ENCODE data around the gene PRDM5.
"Not testable (repeated sequence)": the region's sequence is repeated elsewhere in the genome, so short reads cannot be mapped to it uniquely, and the experiment has no call there.

The PRDM5 gene

DNA sequence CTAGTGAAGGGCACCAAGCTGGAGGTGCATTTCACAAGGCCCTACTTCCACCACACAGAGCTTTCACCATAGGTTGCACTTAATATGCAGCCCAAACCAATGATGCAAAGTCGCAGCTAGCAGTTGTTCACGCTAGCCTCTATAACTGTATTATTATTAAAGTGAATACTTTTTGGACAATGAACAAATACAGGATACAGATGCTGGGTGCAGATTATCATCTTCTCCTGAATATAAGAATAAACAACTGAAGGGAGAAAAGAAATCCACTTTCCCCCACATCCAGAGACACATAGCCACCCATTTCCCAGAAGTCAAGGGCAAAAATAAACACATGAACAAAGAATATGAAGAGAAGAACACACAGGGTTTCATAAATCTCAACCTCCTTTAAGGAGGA is 107.2 kb downstream of the PRDM5 start:
- DNase-seq = no peak

DNA sequence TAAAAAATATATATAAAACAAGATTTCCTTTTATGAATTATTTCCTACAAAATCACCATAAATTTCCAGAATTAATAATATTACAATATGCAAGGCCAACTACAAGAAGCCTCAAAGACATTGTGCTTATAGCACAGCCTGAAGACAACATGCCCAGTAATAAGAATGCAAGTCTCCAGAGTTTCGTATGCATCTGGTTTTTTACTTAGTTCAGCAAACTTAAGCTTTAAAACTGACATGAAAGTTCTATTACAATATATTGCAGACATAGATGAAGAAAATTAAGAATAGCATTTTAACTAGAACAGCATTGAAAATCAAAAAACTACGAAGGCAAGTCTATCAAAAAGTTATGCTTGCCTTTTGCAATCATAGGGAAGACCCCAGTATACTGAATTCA is 107.6 kb downstream of the PRDM5 start:
- no peak for DNase-seq

DNA sequence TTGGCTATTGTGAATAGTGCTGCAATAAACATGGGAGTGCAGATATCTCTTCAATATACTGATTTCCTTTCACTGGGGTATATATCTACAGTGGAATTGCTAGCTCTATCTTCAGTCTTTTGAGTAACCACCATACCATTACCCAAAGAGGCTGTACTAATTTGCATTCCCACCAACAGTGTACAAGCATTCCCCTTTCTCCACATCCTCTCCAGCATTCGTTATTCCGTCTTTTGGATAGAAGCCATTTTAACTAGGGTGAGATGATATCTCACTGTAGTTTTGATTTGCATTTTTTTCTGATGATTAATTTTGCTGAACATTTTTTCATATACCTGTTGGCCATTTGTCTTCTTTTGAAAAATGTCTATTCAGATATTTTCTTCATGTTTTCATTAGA is 110.3 kb downstream of the PRDM5 start:
- no peak for DNase-seq

DNA sequence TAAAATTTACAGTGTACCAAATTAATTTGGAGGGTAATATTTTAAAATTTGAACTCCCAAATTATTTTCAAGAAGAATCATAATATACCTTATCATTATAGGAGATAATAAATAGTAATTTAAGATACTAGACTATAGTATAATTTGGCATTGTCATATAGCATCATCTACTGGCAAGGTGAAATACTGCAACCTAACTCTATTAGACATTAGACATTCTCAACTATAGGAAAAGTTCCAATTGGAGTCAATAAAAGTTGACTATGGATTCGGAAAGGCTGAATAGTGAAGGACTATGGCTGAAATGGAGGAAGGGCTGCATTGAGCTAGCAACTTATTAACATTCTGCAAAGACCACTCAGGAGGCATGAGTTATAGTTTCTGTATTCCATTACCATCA is 113.0 kb downstream of the PRDM5 start:
- no peak for DNase-seq

DNA sequence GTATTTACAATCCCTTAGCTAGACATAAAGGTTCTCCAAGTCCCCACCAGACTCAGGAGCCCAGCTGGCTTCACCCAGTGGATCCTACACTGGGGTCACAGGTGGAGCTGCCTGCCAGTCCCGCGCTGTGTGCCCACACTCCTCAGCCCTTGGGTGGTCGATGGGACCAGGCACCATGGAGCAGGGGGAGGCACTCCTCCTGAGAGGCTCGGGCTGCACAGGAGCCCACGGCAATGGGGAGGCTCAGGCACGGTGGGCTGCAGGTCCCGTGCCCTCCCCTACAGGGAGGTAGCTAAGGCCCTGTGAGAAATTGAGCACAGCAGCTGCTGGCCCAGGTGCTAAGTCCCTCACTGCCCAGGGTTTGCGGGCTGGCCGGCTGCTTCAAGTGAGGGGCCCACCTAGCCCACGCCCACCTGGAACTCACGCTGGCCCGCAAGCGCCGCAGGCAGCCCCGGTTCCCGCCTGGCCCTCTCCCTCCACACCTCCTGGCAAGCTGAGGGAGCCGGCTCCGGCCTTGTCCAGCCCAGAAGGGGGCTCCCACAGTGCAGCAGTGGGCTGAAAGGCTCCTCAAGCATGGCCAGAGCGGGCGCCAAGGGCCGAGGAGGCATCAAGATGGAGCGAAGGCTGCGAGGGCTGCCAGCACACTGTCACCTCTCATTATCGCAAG is 113.9 kb downstream of the PRDM5 start:
- DNase-seq = no peak

DNA sequence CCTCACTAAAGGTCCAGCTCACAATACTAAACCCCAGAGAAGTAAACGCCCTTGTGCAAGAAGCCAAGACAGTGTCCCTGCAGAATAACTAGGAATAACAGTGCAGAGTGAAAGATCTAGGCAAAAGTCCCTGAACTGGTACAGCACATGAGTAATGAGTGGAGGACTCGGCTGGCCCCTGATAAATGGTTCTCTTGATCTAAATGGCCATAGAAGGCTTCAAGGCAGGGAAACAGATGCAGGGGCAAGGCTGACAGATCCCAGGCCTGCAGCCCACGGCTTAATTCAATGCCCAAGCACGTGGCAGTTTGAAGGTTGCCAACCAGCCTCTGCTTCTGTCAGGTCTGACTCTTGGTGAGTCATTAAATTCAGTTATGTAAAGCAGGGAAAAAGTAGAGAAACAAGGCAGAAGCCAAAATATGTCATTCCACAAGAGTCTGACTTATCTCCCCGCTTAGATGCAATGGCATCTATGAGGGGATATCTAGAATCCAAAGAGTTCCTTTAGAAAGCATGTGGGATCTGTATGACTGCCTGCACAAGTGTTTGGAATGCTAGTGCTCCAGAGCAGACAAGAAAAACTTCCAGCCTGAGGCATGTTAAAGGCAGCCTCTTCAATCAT is 121.3 kb downstream of the PRDM5 start:
- DNase-seq = no peak

DNA sequence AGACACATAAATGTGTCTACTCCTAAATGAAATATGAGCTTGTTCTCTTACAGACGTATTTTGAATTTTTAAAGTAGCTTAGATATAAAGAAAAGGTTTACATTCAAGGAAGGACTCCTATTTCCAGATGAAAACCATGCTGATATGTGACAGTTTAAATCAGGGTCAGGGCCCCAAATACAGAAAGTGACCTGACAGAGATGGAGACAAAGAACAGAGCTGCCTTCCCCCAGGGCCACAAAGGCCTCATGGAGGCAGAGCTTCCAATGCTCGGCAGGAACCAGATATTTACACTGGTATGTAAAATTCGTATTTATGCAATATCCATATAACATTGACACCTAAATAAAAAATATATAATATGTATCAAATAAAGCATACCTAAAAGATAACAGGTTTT is 124.0 kb downstream of the PRDM5 start:
- DNase-seq = no peak

DNA sequence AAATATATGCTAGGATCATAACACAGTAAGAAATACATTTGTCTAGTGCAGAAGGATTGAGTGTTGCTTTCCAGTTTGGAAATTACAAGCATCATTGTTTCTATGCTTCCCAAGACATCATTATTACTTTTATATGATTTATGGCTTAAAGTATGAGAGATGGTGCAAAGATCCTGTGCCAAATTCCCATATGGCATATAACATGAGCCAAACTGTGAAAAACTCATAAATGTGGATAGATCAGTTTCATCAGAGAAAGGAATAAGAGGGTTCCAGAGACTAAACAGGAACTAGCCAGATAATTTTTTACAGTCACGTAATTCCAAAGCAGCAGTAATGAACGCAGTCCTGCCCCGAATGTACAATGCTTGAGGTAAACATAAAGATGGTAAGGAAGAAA is 126.3 kb downstream of the PRDM5 start:
- no peak for DNase-seq

DNA sequence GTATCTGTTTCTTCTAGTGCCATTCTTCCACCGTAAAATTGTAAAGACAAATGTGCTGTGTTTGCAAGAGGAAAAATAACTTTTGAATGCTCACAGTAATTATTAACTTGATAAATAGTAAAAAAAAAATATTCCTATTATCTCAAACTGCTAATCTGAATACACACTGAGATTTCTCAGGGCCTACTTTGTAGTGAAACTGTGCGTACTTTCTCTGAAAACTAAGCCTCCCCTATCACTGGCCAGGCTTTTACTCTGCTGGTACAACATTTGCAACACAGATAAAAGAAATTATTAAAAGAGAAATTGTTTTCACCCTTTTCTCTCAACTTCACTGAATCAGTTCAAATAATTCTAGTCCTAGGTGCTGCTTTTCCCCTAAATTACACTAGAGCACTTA is 137.3 kb downstream of the PRDM5 start:
- DNase-seq = no peak

DNA sequence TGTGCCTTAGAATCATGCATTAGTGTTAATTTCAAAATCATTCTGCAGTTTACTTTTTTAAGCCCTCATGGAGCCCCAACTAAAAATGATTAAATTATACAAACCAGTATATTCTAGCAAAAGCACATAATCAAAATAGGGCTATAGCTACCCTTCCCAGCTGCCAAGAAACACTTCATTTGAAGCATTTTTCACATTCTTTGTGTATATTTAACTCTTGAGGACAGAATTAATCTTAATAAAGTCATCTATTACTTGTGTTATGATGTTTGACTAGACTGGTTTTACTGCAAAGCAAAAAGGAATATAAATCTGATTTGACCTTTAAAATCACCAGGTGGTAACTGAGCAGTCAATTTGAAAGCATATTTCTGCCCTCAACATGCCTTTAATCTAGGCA is 145.1 kb downstream of the PRDM5 start:
- no peak for DNase-seq

DNA sequence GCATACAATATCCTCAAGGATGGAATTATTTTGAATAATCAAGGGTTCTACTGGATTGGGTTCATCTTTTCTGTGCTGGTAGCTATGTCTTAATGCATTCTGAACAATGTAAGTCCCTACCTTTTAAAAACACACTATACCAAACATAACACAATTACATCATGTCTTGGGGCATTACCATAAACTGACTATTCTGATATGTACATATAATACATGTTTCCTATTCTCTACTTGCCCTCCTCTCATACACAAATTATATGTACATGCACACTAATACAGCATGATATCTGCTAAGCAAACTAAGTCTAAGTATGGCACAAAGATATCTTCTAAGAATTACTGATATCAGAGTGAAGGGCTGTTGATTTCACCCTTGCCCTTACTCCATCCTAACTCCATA is 147.1 kb downstream of the PRDM5 start:
- DNase-seq = no peak

DNA sequence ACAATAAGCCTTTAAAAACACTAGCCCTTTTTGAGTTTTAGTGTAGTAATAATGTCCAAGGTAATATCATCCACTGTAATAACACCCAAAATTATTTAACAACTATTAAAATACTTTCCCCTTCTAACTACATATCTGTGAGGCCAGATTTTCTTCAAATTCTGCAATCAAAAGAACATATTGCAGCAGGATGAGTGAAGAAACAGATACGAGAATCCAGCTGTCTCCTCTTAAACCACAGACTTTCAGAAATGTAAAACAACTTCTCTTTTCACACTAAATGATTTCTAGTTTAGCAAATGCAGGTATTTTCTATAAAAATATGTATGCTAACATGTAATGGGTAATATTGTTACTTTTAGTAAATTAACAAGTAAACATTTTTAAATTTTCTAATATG is 148.9 kb downstream of the PRDM5 start:
- DNase-seq = no peak

DNA sequence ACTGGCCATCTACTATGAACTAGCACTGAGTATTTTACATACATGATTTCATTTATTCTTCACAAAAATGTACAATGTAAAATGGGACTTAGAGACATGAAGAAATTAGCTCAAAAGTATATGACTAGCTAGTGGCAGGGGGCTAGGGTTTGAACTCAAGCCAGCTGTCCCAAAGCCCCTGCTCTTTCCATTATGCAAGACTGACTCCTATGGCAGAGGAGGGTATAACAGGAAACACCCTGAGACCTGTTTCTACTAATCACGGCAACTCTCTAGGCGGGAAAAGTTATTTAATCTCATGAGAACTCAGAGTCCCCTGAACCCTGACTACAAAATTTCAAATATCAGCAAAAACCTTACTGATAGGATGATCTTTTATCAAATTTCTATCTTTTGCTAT is 150.6 kb downstream of the PRDM5 start:
- no peak for DNase-seq

DNA sequence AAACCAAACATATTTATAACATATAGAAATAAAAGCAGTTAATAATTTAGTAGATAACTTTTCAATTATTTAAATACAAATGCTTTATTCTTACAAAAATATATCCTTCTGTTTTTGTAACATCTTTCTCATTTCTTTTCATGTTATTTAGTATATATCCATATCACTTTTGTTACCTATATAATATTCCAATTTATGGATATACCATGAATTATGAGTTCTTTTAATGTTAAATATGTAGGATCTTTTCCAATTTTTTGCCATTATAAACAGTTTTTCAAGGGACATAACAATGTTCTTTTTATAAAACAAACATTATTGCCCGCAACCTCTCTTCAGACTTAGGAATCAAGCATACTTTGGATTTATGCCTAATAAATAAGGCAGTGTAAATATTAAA is 151.6 kb downstream of the PRDM5 start:
- DNase-seq = no peak

DNA sequence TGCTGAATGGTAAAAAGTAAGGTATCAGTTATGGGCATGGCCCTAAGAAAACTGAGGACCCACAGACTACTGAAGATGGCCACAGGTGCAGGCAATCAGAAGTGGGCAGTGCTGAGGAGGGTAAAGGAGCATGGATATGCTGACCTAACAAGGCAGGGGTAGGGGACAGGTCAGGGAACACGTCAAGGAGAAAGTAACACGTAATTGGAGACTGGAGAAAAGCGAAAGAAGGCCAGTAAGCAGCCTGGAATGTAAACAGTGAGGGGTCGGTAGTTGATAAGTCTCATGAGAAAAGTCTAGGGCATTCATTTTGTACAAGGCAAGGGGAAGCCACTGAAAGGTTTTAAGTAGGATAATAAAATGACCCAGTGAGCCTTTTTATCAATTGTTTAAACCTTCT is 153.3 kb downstream of the PRDM5 start:
- DNase-seq = no peak

DNA sequence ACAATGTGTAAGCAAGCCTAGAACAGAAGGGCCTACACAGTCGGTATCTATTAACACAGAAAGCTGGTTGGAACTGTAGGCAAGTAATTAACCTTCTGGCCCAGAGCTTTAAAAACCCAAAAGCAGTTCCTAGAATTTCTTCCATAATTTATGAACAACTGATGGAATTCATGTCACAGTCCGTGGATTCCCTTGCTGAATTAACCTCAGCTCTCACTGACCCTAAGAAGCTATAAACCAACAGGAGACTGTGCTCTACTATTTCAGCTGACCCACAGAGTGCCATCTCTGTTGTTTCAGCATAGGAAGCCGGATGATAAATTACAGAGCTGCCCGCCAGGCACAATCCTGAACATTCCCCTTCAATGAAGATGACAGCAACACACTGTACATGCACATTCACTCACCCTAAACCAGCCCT is 157.3 kb downstream of the PRDM5 start:
- no peak for DNase-seq

DNA sequence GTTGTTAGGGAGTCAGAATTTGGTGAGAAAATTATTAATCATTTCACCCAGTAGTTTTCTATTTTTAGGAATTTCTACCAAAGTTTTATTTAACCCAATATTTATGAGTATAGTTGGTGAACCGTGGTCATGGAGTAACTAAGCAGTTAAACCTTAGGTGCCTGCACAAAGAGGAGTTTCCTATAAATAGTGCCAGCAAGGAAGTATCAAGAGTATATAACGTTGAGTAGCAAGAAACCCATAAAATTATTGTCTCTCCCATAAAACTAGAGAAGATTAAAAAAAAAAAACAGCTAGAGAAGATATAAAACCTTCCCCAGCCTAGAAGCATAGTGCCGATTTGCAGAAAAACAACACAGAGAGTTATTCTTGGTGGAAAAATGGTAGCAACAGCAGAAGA is 158.9 kb downstream of the PRDM5 start:
- no peak for DNase-seq

DNA sequence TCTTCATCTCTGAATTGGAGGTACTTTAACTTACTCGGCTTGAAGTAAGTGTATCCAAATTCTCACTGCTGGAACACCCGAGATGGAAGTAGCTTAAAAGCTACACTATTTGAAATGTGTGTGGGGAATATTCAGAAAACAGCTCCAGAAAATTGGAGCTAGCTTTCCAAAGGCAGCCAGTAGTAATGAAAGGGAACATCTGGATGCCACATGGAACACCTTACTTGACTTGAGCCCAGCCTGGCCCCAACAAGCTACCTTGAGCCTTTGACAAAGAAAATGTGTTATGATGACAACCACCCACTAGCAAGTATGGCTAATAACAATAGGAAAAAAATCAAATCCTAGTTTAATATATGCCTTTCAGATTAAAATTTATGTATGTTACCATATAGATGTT is 161.5 kb downstream of the PRDM5 start:
- DNase-seq = no peak

DNA sequence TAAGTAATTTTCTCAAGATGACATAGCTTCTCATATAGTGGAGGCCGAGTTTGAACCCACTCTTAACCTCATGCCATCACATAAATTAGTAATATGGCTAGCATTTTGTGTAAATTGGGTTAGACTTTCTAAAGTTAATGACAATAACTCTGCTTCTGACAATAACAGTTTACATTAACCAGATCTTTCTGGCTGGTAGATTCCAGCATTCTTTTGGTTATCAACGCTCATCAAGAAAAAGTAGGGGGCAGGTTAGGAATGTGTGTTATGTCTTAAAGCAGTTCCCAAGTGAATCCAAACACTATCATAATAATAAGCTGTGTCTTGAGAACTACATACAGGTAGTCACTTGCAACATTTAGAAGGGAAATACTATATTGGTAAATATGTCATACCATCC is 162.5 kb downstream of the PRDM5 start:
- no peak for DNase-seq

DNA sequence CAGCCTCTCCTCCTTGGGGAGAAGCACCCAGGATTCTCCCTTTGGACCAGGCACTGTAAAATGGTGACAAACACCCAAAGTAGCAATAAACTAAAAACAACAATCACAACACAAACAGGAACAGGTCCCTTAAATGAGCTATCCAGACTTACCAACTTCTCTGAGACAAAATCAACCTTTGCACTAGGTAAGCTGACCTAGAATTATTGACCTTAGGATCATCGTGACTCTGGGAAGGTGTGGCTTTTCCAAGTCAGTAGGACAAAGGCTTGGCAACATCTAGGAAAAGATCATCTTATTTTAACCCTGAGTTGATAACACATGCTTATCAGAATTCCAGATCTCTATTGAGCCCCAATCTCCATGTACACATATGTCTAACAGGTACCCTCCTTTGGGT is 166.7 kb downstream of the PRDM5 start:
- DNase-seq = no peak

DNA sequence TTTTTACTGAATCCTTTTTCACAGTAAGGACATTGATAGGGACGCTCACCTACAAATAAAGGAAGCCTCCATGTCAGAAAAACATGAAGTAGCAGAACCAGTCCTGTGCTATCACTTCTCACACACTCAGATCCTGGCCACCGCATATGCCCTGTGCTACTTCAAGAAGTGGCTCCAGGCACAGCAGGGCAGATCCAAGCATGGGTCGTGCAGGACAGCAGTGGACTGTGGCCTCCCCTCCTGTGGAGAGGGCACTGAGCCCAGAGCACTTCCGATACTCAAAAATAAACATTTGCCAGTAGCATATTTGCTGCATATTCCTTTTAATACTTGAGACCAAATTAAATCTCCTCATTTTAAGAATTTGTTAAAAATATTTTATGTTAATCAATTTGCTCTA is 167.9 kb downstream of the PRDM5 start:
- DNase-seq = no peak

DNA sequence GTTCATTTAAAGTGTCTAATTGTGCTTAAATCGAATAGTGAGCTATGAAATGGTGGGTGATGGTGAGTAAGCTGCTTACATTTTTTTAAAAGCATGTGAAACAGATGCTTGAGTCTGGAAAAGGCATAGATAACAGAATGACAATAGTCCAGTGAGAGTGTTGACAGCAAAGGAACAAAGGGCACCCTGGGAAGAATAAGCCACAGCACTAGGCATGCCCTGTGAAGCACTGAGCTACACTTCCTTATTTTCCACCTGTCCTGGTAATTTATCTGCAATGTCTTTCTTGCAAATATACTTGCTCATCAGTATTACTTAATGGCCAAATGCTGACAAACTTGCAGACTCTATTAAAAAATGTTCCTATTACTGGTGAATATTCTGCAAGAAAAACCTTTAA is 168.7 kb downstream of the PRDM5 start:
- no peak for DNase-seq

DNA sequence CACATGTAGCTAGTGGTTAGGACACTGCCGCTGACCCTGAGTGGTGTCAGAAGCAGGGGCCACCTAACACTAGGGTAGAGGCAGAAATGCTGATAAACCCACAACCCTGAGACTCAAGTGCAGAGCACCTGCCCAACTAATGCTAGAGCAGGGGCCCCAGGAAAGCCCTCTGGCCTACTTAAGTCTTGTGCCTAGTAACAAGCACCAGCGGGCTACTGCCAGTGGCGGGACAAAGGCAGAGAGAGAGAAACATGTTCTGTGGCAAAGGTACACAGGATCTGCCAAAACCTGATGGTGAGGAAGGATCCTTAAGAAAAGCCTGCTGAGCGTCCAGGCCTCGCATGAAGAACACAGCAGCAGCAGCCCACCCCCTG is 172.4 kb downstream of the PRDM5 start:
- DNase-seq = no peak

DNA sequence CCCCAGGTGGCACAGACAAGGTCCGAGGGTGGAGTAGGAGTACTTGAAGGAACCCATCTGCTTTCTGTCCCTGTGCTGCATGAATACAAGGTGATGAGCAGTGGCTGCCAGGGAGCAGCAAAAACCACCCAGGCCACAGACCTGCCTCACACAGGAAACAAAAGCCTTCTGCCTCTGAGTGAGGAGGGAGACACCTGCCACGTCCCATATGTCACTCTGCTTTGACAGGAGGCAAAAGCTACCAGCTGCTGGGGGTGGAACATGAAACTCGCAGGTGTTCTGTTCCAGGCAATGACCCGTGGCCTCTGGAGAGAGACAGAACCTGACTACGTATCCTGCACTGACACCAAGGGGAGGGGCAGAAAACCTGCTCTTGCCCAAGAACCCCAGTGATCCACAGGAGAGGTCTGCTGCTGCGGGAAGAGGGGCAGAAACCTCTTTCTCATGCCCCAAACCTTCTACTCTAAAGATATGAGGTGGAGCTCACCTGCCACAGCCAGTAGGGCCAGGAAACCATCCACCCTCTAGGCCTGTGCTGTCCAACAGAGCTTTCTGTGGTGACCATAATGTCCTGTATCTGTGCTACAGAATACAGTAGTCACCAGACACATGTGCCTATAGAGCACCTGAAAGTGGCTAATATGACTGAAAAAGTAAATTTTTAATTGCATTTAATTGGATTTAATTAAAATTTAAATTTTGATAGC is 172.9 kb downstream of the PRDM5 start:
- DNase-seq = no peak

DNA sequence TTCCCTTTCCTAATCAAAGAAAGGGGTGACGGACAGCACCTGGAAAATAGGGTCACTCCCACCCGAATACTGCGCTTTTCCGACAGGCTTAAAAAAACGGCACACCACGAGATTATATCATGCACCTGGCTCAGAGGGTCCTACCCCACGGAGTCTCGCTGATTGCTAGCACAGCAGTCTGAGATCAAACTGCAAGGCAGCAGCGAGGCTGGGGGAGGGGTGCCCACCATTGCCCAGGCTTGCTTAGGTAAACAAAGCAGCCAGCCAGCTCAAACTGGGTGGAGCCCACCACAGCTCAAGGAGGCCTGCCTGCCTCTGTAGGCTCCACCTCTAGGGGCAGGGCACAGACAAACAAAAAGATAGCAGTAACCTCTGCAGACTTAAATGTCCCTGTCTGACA is 180.9 kb downstream of the PRDM5 start:
- not testable (repeated sequence) for DNase-seq

All from stimulated activated naive CD4-positive, alpha-beta T cell (primary cell).